Muscle layer of duodenum (tissue), 2 donors: ENCODE results near the gene SIX2.
A peak's percentile ranks its signal among the peaks of the same experiment; 100 is the strongest.

Experiments
- H3K27ac ChIP-seq: one replicate; pipeline ENCODE4 v1.7.0; 2013; ENCODE audit warnings: mild to moderate bottlenecking, low read length
- H3K27me3 ChIP-seq: one replicate; pipeline ENCODE4 v1.7.0; 2013; ENCODE audit warnings: low read depth, mild to moderate bottlenecking, control low read depth, low read length
- H3K36me3 ChIP-seq, 2 donors: one replicate each; pipeline ENCODE4 v1.7.0; 2013; ENCODE audit warnings: low read length in 2 of 2, control low read depth in 1 of 2, mild to moderate bottlenecking in 1 of 2; ENCODE audit not compliant: insufficient read depth in 2 of 2, control insufficient read depth in 1 of 2
- H3K4me1 ChIP-seq, 2 donors: one replicate each; pipeline ENCODE4 v1.7.0; 2013; ENCODE audit warnings: low read length in 2 of 2, mild to moderate bottlenecking in 2 of 2, control low read depth in 1 of 2, moderate library complexity in 1 of 2; ENCODE audit not compliant: insufficient read depth in 2 of 2, control insufficient read depth in 1 of 2
- H3K4me3 ChIP-seq, 2 donors: one replicate each; pipeline ENCODE4 v1.7.0; 2013; ENCODE audit warnings: low read length in 2 of 2, low read depth in 1 of 2, mild to moderate bottlenecking in 1 of 2
- H3K9me3 ChIP-seq, 2 donors: one replicate each; pipeline ENCODE4 v1.7.0; 2013; ENCODE audit warnings: low read length in 2 of 2, control low read depth in 1 of 2, mild to moderate bottlenecking in 1 of 2; ENCODE audit not compliant: control insufficient read depth in 1 of 2
- donor health status: healthy.

SIX2 gene

GRCh38 chr2:45009303-45009927, at the start of gene SIX2:
Gene SIX2 (minus strand): TSS chr2:45009452. CDS start chr2:45009110, 342 bp downstream.
- peaks cover 89% of the 10 kb centered on the region for H3K27me3 ChIP-seq
- peaks cover 0 to 55% of the 10 kb centered on the region in 2 donors for H3K4me1 ChIP-seq
- H3K27ac ChIP-seq = no peak within 1 kb of the TSS
- H3K4me3 ChIP-seq = peak within 1 kb of the TSS; percentile 39 to 58
- no peaks in the 10 kb centered on the region for H3K36me3 ChIP-seq
- H3K9me3 ChIP-seq = no peaks in the 10 kb centered on the region

GRCh38 chr2:45055162-45055605, 45.9 kb upstream of the SIX2 start:
- no peaks in the 10 kb centered on the region for H3K36me3 ChIP-seq
- H3K27ac ChIP-seq = no peak overlapping the region
- H3K4me3 ChIP-seq = no peak overlapping the region
- peaks cover 0 to 6% of the 10 kb centered on the region in 2 donors for H3K9me3 ChIP-seq
- H3K27me3 ChIP-seq = no peaks in the 10 kb centered on the region
- no peaks in the 10 kb centered on the region for H3K4me1 ChIP-seq

GRCh38 chr2:45053966-45054365, 44.7 kb upstream of the SIX2 start:
- H3K4me3 ChIP-seq = no peak overlapping the region

GRCh38 chr2:45052388-45052928, 43.2 kb upstream of the SIX2 start:
- H3K27me3 ChIP-seq = no peaks in the 10 kb centered on the region
- H3K36me3 ChIP-seq = no peaks in the 10 kb centered on the region
- H3K4me3 ChIP-seq = no peak overlapping the region
- H3K4me1 ChIP-seq = no peaks in the 10 kb centered on the region
- H3K27ac ChIP-seq = no peak overlapping the region
- peaks cover 0 to under 1% of the 10 kb centered on the region in 2 donors for H3K9me3 ChIP-seq

More at GRCh38 chr2:45053966-45054365, 44.7 kb upstream of the SIX2 start:
- no peaks in the 10 kb centered on the region for H3K27me3 ChIP-seq
- H3K9me3 ChIP-seq = peaks cover 0 to 6% of the 10 kb centered on the region in 2 donors
- no peak overlapping the region for H3K27ac ChIP-seq
- H3K36me3 ChIP-seq = no peaks in the 10 kb centered on the region
- no peaks in the 10 kb centered on the region for H3K4me1 ChIP-seq

GRCh38 chr2:45049569-45050336, 40.5 kb upstream of the SIX2 start:
- no peak overlapping the region for H3K4me3 ChIP-seq
- H3K9me3 ChIP-seq = no peaks in the 10 kb centered on the region
- no peaks in the 10 kb centered on the region for H3K4me1 ChIP-seq
- H3K36me3 ChIP-seq = no peaks in the 10 kb centered on the region
- H3K27ac ChIP-seq = no peak overlapping the region
- no peaks in the 10 kb centered on the region for H3K27me3 ChIP-seq

- no peak overlapping the region for H3K4me3 ChIP-seq
Measured at GRCh38 chr2:45047301-45047700, 38.0 kb upstream of the SIX2 start.

GRCh38 chr2:45046786-45047185, 37.5 kb upstream of the SIX2 start:
- Histone ChIP-seq H3K9me3 (no peaks in the 10 kb centered on the region), H3K27ac (no peak overlapping the region), H3K27me3 (no peaks in the 10 kb centered on the region), H3K36me3 (no peaks in the 10 kb centered on the region), H3K4me3 (no peak overlapping the region), H3K4me1 (no peaks in the 10 kb centered on the region)

More at GRCh38 chr2:45047301-45047700, 38.0 kb upstream of the SIX2 start:
- Histone ChIP-seq H3K36me3 (no peaks in the 10 kb centered on the region), H3K4me1 (no peaks in the 10 kb centered on the region), H3K27me3 (no peaks in the 10 kb centered on the region), H3K9me3 (no peaks in the 10 kb centered on the region), H3K27ac (no peak overlapping the region)

GRCh38 chr2:45045706-45046105, 36.5 kb upstream of the SIX2 start:
- H3K27me3 ChIP-seq = no peaks in the 10 kb centered on the region
- H3K27ac ChIP-seq = no peak overlapping the region
- no peaks in the 10 kb centered on the region for H3K9me3 ChIP-seq
- no peaks in the 10 kb centered on the region for H3K4me1 ChIP-seq
- H3K36me3 ChIP-seq = no peaks in the 10 kb centered on the region
- no peak overlapping the region for H3K4me3 ChIP-seq

GRCh38 chr2:45044916-45045315, 35.7 kb upstream of the SIX2 start:
- Histone ChIP-seq H3K27ac (no peak overlapping the region), H3K27me3 (no peaks in the 10 kb centered on the region), H3K4me3 (no peak overlapping the region), H3K4me1 (no peaks in the 10 kb centered on the region), H3K9me3 (no peaks in the 10 kb centered on the region), H3K36me3 (no peaks in the 10 kb centered on the region)

GRCh38 chr2:45043174-45043573, 33.9 kb upstream of the SIX2 start:
- no peak overlapping the region for H3K27ac ChIP-seq
- H3K27me3 ChIP-seq = no peaks in the 10 kb centered on the region

GRCh38 chr2:45042401-45042800, 33.1 kb upstream of the SIX2 start:
- H3K4me3 ChIP-seq = no peak overlapping the region
- H3K9me3 ChIP-seq = no peaks in the 10 kb centered on the region
- H3K36me3 ChIP-seq = no peaks in the 10 kb centered on the region
- no peaks in the 10 kb centered on the region for H3K27me3 ChIP-seq
- H3K4me1 ChIP-seq = no peaks in the 10 kb centered on the region
- no peak overlapping the region for H3K27ac ChIP-seq

More at GRCh38 chr2:45043174-45043573, 33.9 kb upstream of the SIX2 start:
- H3K9me3 ChIP-seq = no peaks in the 10 kb centered on the region
- no peaks in the 10 kb centered on the region for H3K36me3 ChIP-seq
- no peak overlapping the region for H3K4me3 ChIP-seq
- no peaks in the 10 kb centered on the region for H3K4me1 ChIP-seq
